Natural killer cell (primary cell): ENCODE results near the gene TRABD. TPM values are rescaled to one million over a fixed set of nuclear protein-coding genes. Genes with fewer than 3 reads are reported as not detected.
A peak's percentile ranks its signal among the peaks of the same experiment; 100 is the strongest.

Experiments
- ATAC-seq, 3 donors: fragments of 150-1000 bp in 2 of 3; fragments of 200-7000 bp in 1 of 3; cut with Tn5 transposase; 1 replicate in 1 of 3; 2 replicates in 2 of 3; pipeline ENCODE4 v1.10.0; 2021; ENCODE audit warnings: mild to moderate bottlenecking in 2 of 3, moderate library complexity in 2 of 3
- DNase-seq, 2 donors: peaks; one replicate each; pipeline versions ENCODE4 v3.0.0 to v3.0.0-alpha.2; 2013 to 2021; ENCODE audit warnings: mixed read lengths in 1 of 2
- H3K27ac ChIP-seq: one replicate; pipeline ENCODE4 v1.5.1; 2013; ENCODE audit warnings: mild to moderate bottlenecking, low read length
- H3K27me3 ChIP-seq: one replicate; pipeline ENCODE4 v1.6.1; 2013; ENCODE audit warnings: low read length; ENCODE audit not compliant: control insufficient read depth, insufficient read depth
- H3K36me3 ChIP-seq: one replicate; pipeline ENCODE4 v1.6.1; 2013; ENCODE audit warnings: low read length; ENCODE audit not compliant: control insufficient read depth, insufficient read depth
- H3K4me1 ChIP-seq: one replicate; pipeline ENCODE4 v1.6.1; 2013; ENCODE audit warnings: low read length; ENCODE audit not compliant: control insufficient read depth, insufficient read depth
- H3K4me3 ChIP-seq: one replicate; pipeline ENCODE4 v1.5.1; 2013; ENCODE audit warnings: low read length
- H3K9me3 ChIP-seq: one replicate; pipeline ENCODE4 v1.6.1; 2013; ENCODE audit warnings: low read length; ENCODE audit not compliant: control insufficient read depth, insufficient read depth
- H3K27ac Mint-ChIP-seq, 2 donors: one replicate each; pipeline ENCODE4 v1.8.0; 2022; ENCODE audit warnings: mild to moderate bottlenecking in 2 of 2, mixed read lengths in 2 of 2, moderate library complexity in 1 of 2
- H3K27me3 Mint-ChIP-seq, 2 donors: one replicate each; pipeline ENCODE4 v1.8.0; 2022; ENCODE audit warnings: low read depth in 2 of 2, mixed read lengths in 2 of 2
- H3K36me3 Mint-ChIP-seq: one replicate; pipeline ENCODE4 v1.8.0; 2022; ENCODE audit warnings: mixed read lengths
- H3K4me1 Mint-ChIP-seq, 2 donors: one replicate each; pipeline ENCODE4 v1.8.0; 2022; ENCODE audit warnings: mixed read lengths in 2 of 2
- H3K4me3 Mint-ChIP-seq: one replicate; pipeline ENCODE4 v1.8.0; 2022; ENCODE audit warnings: mild to moderate bottlenecking, moderate library complexity, mixed read lengths
- H3K9me3 Mint-ChIP-seq, 2 donors: one replicate each; pipeline ENCODE4 v1.8.0; 2022; ENCODE audit warnings: mixed read lengths in 2 of 2
- WGBS: methylation state at CpG from one replicate; pipeline ENCODE4 v1.1.7; 2013; ENCODE audit warnings: missing lambda C conversion rate; ENCODE audit not compliant: insufficient coverage; 5-methylcytosine and 5-hydroxymethylcytosine counted together
- intact Hi-C: fragments of 100-400 bp; cut with micrococcal nuclease; formaldehyde crosslinking; loops from one replicate; pipeline ENCODE4 v1.14.2; 2022
- total RNA-seq, 4 donors: library from RNA; stranded (reverse); fragments of 120-200 nt in 1 of 4; gene quantifications; one replicate each; pipeline versions ENCODE4 v1.2.3 to v1.2.4, GENCODE V29; 2013 to 2022
- TF ChIP-seq, protein P1 (sequence below): fragments of 200-600 bp; IDR thresholded peaks from one replicate; pipeline ENCODE4 v1.8.0; 2022; ENCODE audit warnings: antibody characterized with exemption

The TRABD gene
- total RNA-seq, 3 donors from 2014 or later (not counting 1 experiment from before 2014, with no cell fraction given): 129 to 138 (median 132) TPM

GRCh38 chr22:50247748-50248147 lies 62.0 kb downstream of the TRABD start:
- peak; percentile 36 to 82 for DNase-seq
- no peak for ATAC-seq
- Mint-ChIP-seq H3K27me3 (no peaks in the 10 kb centered on the region), H3K4me1 (peaks cover 8 to 35% of the 10 kb centered on the region in 2 donors), H3K9me3 (no peaks in the 10 kb centered on the region), H3K36me3 (no peaks in the 10 kb centered on the region), H3K27ac (peak overlapping the region; percentile 65 to 78), H3K4me3 (peak overlapping the region; percentile 70)
- Histone ChIP-seq H3K4me1 (peaks cover 76% of the 10 kb centered on the region), H3K27me3 (no peaks in the 10 kb centered on the region), H3K27ac (no peak overlapping the region), H3K36me3 (peaks cover 21% of the 10 kb centered on the region), H3K9me3 (no peaks in the 10 kb centered on the region), H3K4me3 (no peak overlapping the region)
- TF ChIP-seq, protein P1, sequence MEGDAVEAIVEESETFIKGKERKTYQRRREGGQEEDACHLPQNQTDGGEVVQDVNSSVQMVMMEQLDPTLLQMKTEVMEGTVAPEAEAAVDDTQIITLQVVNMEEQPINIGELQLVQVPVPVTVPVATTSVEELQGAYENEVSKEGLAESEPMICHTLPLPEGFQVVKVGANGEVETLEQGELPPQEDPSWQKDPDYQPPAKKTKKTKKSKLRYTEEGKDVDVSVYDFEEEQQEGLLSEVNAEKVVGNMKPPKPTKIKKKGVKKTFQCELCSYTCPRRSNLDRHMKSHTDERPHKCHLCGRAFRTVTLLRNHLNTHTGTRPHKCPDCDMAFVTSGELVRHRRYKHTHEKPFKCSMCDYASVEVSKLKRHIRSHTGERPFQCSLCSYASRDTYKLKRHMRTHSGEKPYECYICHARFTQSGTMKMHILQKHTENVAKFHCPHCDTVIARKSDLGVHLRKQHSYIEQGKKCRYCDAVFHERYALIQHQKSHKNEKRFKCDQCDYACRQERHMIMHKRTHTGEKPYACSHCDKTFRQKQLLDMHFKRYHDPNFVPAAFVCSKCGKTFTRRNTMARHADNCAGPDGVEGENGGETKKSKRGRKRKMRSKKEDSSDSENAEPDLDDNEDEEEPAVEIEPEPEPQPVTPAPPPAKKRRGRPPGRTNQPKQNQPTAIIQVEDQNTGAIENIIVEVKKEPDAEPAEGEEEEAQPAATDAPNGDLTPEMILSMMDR: no peak
- 71% methylated on average over 16 of the region's 16 CpGs for WGBS
- intact Hi-C loops: no loop called here

DNA sequence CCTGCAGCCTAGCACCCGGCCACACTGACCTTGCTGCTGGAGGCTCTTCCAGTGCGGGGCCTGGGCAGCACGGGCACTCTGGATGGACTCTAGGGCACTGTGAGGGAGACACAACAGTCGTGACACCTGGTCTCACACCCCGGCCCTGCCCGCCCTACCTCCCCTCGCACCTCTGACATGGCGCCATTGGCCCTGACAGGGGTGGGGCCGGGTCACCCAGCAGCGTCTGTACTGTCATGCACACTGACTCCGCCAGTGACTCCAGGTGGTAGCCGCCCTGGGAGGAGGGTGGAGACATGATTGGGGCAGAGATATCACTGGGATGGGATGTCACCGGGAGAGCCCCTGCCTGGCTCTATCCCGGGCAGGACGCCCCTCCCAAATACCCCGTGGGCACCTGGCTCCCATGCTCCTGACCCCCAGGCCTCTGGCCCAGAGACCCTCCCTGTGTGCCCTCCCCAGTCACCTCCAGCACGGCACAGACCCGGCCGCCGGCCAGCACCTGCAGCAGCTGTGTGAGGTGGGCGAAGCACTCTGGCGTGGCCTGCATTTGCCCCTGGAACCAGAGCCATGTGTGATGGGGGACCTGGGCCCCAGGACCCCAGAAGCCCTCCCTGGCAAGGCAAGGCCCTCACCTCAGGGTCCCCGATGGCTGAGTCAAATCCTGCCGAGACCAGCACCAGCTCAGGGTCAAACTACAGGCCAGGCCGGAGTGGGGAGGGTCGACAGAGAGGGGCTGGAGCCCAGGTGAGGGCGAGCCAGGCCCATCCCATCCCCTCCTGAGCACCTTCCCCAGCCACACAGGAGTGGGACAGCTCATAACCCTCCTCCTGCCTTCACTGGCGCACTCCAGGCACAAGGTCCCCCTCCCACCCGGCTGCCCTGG lies 62.7 kb downstream of the TRABD start:
- H3K27ac ChIP-seq: no peak overlapping the region
- no peaks in the 10 kb centered on the region for H3K9me3 ChIP-seq
- no peaks in the 10 kb centered on the region for H3K9me3 Mint-ChIP-seq
- H3K36me3 Mint-ChIP-seq: no peaks in the 10 kb centered on the region
- H3K27ac Mint-ChIP-seq: peak overlapping the region; percentile 65 to 78
- H3K4me1 ChIP-seq: peaks cover 69% of the 10 kb centered on the region
- ATAC-seq (no peak), DNase-seq (no peak)
- TF ChIP-seq, protein P1: no peak
- no peak overlapping the region for H3K4me3 ChIP-seq
- peak overlapping the region; percentile 70 for H3K4me3 Mint-ChIP-seq
- H3K4me1 Mint-ChIP-seq: peaks cover 7 to 34% of the 10 kb centered on the region in 2 donors
- peaks cover 21% of the 10 kb centered on the region for H3K36me3 ChIP-seq
- intact Hi-C loops: no loop called here
- no peaks in the 10 kb centered on the region for H3K27me3 ChIP-seq
- no peaks in the 10 kb centered on the region for H3K27me3 Mint-ChIP-seq
- WGBS: 96% methylated on average over 29 of the region's 29 CpGs

Other genes with a start within 250 kb of the TRABD start
- 100 to 1,000 TPM; 107 to 130 (median 129) TPM for gene PIM3, start 225.1 kb upstream of the TRABD start, total RNA-seq
- not detected for gene IL17REL, start 173.1 kb upstream of the TRABD start, total RNA-seq
- not detected for gene TTLL8, start 127.6 kb upstream of the TRABD start, total RNA-seq
- gene MLC1, start 100.5 kb upstream of the TRABD start, total RNA-seq: 10 to 100 TPM; 67.7 to 96.1 (median 73.7) TPM
- gene MOV10L1, start 95.9 kb upstream of the TRABD start, total RNA-seq: 1 to 10 TPM in 2 of 3 donors, not detected in 1; 1.0 to 1.7 TPM
- gene PANX2, start 15.2 kb upstream of the TRABD start, total RNA-seq: 1 to 10 TPM in 1 of 3 donors, under 1 TPM in 2; 0.16 to 3.4 (median 0.27) TPM
- 10 to 100 TPM; 37.3 to 45.2 (median 37.6) TPM for gene SELENOO, start 15.1 kb downstream of the TRABD start, total RNA-seq
- gene TUBGCP6, start 59.1 kb downstream of the TRABD start, total RNA-seq: 100 to 1,000 TPM; 105 to 126 (median 118) TPM
- gene HDAC10, start 65.4 kb downstream of the TRABD start, total RNA-seq: 100 to 1,000 TPM; 112 to 131 (median 123) TPM
- gene MAPK12, start 75.8 kb downstream of the TRABD start, total RNA-seq: 1 to 10 TPM; 2.2 to 2.5 (median 2.4) TPM
- 1 to 10 TPM; 2.2 to 3.1 (median 2.2) TPM for gene MAPK11, start 84.5 kb downstream of the TRABD start, total RNA-seq
- 10 to 100 TPM in 2 of 3 donors, 1 to 10 TPM in 1; 6.0 to 34.7 (median 18.9) TPM for gene PLXNB2, start 121.7 kb downstream of the TRABD start, total RNA-seq
- 1 to 10 TPM; 3.1 to 5.0 (median 4.5) TPM for gene DENND6B, start 141.1 kb downstream of the TRABD start, total RNA-seq
- gene PPP6R2, start 157.4 kb downstream of the TRABD start, total RNA-seq: 100 to 1,000 TPM in 1 of 3 donors, 10 to 100 TPM in 2; 76.0 to 103 (median 78.1) TPM